ENCODE data around the gene S100Z. TPM values are rescaled to one million over a fixed set of nuclear protein-coding genes. Genes with fewer than 3 reads are reported as not detected.

Gene S100Z
- total and polyA plus RNA-seq, 10 of the 15 experiments (the other 5 are each of a cell fraction or from before 2014, with no cell fraction given): 0.12 to 0.51 (median 0.30) TPM; not detected in 2

DNA sequence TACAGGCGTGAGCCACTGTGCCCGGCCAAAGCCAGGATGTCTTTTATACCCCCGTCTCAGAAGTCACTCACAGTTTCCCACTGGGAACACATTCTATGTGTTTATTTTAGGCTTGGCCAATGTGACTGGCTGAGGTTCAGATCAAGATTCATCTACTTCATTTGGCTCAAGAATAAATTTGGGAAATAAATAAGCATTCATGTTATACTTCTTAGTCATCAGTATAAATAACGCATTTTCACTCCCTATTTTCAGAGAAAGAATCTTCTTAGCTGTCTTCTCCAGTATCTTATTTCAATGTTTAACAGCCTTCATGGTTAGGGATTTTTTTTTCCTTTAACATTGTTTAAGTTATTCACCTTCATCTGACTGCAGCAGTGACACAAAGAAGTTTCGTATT is 11.8 kb downstream of the S100Z start (continued):
- TF ChIP-seq, protein P1, sequence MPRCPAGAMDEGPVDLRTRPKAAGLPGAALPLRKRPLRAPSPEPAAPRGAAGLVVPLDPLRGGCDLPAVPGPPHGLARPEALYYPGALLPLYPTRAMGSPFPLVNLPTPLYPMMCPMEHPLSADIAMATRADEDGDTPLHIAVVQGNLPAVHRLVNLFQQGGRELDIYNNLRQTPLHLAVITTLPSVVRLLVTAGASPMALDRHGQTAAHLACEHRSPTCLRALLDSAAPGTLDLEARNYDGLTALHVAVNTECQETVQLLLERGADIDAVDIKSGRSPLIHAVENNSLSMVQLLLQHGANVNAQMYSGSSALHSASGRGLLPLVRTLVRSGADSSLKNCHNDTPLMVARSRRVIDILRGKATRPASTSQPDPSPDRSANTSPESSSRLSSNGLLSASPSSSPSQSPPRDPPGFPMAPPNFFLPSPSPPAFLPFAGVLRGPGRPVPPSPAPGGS (IDR thresholded peaks at IDR 0.05; ENCODE audit: borderline replicate concordance, insufficient read depth, low read depth, low read length, poor library complexity, severe bottlenecking): no peak
- TF ChIP-seq, protein P2, sequence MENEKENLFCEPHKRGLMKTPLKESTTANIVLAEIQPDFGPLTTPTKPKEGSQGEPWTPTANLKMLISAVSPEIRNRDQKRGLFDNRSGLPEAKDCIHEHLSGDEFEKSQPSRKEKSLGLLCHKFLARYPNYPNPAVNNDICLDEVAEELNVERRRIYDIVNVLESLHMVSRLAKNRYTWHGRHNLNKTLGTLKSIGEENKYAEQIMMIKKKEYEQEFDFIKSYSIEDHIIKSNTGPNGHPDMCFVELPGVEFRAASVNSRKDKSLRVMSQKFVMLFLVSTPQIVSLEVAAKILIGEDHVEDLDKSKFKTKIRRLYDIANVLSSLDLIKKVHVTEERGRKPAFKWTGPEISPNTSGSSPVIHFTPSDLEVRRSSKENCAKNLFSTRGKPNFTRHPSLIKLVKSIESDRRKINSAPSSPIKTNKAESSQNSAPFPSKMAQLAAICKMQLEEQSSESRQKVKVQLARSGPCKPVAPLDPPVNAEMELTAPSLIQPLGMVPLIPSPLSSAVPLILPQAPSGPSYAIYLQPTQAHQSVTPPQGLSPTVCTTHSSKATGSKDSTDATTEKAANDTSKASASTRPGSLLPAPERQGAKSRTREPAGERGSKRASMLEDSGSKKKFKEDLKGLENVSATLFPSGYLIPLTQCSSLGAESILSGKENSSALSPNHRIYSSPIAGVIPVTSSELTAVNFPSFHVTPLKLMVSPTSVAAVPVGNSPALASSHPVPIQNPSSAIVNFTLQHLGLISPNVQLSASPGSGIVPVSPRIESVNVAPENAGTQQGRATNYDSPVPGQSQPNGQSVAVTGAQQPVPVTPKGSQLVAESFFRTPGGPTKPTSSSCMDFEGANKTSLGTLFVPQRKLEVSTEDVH (IDR thresholded peaks at IDR 0.05; ENCODE audit: low read depth, partially characterized antibody): no peak
- TF ChIP-seq, protein P3, sequence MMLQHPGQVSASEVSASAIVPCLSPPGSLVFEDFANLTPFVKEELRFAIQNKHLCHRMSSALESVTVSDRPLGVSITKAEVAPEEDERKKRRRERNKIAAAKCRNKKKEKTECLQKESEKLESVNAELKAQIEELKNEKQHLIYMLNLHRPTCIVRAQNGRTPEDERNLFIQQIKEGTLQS (IDR thresholded peaks at IDR 0.05; ENCODE audit: borderline replicate concordance, extremely low read depth, low read depth, low read length): no peak
- TF ChIP-seq ATF7 (IDR thresholded peaks at IDR 0.05; ENCODE audit: low read depth): no peak

DNA sequence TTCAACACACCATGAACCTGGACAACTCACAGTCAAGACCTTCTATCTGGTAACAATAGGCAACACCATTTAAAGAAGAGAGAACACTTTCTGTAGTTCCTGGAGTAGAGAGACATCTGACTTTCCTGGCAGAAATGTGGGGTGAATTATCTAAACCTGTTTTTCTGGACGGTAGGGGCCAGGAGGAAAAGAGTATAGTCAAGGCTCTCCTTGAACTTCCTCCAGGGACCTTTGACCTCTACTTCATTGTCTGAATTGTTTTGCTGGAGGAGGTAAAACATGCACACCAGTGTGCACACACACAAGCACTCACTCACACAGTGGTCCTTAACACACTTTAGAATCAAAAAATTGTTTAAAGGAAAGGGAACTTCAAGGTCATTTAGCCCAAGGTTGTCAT is 13.2 kb downstream of the S100Z start:
- ChIA-PET RAD21 (ENCODE audit: unreplicated experiment) (no interaction called here), SMC1A (ENCODE audit: uncharacterized antibody, unreplicated experiment) (no interaction called here), CTCF (no interaction called here), POLR2A (no interaction called here)
- Histone ChIP-seq H3K9ac (ENCODE audit: control insufficient read depth, insufficient read depth, low read length) (no peak overlapping the region), H3K4me3 (no peak overlapping the region), H4K20me1 (ENCODE audit: control insufficient read depth, insufficient read depth) (no peaks in the 10 kb centered on the region), H3K27me3 (replicated peaks in 1 of 2; ENCODE audit: control insufficient read depth in 2 of 2, insufficient read depth in 2 of 2, low read length in 1 of 2) (no peaks in the 10 kb centered on the region), H3K36me3 (ENCODE audit: control insufficient read depth in 2 of 2, insufficient read depth in 2 of 2, low read length in 1 of 2) (no peaks in the 10 kb centered on the region), H3K9me3 (replicated peaks; ENCODE audit: control insufficient read depth, insufficient read depth, low read length) (no peaks in the 10 kb centered on the region), H2AFZ (ENCODE audit: control insufficient read depth, low read depth, low read length) (no peak overlapping the region), H3K79me2 (ENCODE audit: control insufficient read depth, insufficient read depth, low read length) (no peaks in the 10 kb centered on the region), H3K27ac (ENCODE audit: control insufficient read depth, insufficient read depth) (no peak overlapping the region), H3K4me1 (ENCODE audit: control insufficient read depth, insufficient read depth, low read length) (no peaks in the 10 kb centered on the region; the same call in 1 of the 2 replicates), H3K4me2 (ENCODE audit: control insufficient read depth, insufficient read depth) (no peak overlapping the region)
- WGBS (ENCODE audit: insufficient coverage, insufficient replicate concordance, low lambda C conversion rate, missing lambda C conversion rate): 7% methylated on average over 1 of the region's 1 CpG
- ATAC-seq (no peak), FAIRE-seq (no peak), DNase-seq (ENCODE audit: low read depth, low spot score) (no peak)
- TF ChIP-seq, protein P1 (IDR thresholded peaks at IDR 0.05; ENCODE audit: borderline replicate concordance, insufficient read depth, low read depth, low read length, poor library complexity, severe bottlenecking): no peak
- no peak for TF ChIP-seq MXI1 (IDR thresholded peaks at IDR 0.05; ENCODE audit: low read depth, low read length)
- no TSS peak for BruUV-seq (replicated peaks)
- in situ Hi-C loops (cut with MboI): no loop called here
- intact Hi-C loops (cut with micrococcal nuclease; ENCODE audit: unreplicated experiment): loop anchor here (10.0 kb wide), 2 partner anchors 382 to 572 kb away; no protein-coding TSS in a partner anchor
